Muscle layer of duodenum (tissue), 2 donors: ENCODE measurements around the gene RTN4R.

Source experiments
- H3K27ac ChIP-seq: one replicate; pipeline ENCODE4 v1.7.0; 2013; ENCODE audit warnings: mild to moderate bottlenecking, low read length
- H3K27me3 ChIP-seq: one replicate; pipeline ENCODE4 v1.7.0; 2013; ENCODE audit warnings: low read depth, mild to moderate bottlenecking, control low read depth, low read length
- H3K36me3 ChIP-seq, 2 donors: one replicate each; pipeline ENCODE4 v1.7.0; 2013; ENCODE audit warnings: low read length in 2 of 2, control low read depth in 1 of 2, mild to moderate bottlenecking in 1 of 2; ENCODE audit not compliant: insufficient read depth in 2 of 2, control insufficient read depth in 1 of 2
- H3K4me1 ChIP-seq, 2 donors: one replicate each; pipeline ENCODE4 v1.7.0; 2013; ENCODE audit warnings: low read length in 2 of 2, mild to moderate bottlenecking in 2 of 2, control low read depth in 1 of 2, moderate library complexity in 1 of 2; ENCODE audit not compliant: insufficient read depth in 2 of 2, control insufficient read depth in 1 of 2
- H3K4me3 ChIP-seq, 2 donors: one replicate each; pipeline ENCODE4 v1.7.0; 2013; ENCODE audit warnings: low read length in 2 of 2, low read depth in 1 of 2, mild to moderate bottlenecking in 1 of 2
- H3K9me3 ChIP-seq, 2 donors: one replicate each; pipeline ENCODE4 v1.7.0; 2013; ENCODE audit warnings: low read length in 2 of 2, control low read depth in 1 of 2, mild to moderate bottlenecking in 1 of 2; ENCODE audit not compliant: control insufficient read depth in 1 of 2
- donor health status: healthy.

The RTN4R gene

DNA sequence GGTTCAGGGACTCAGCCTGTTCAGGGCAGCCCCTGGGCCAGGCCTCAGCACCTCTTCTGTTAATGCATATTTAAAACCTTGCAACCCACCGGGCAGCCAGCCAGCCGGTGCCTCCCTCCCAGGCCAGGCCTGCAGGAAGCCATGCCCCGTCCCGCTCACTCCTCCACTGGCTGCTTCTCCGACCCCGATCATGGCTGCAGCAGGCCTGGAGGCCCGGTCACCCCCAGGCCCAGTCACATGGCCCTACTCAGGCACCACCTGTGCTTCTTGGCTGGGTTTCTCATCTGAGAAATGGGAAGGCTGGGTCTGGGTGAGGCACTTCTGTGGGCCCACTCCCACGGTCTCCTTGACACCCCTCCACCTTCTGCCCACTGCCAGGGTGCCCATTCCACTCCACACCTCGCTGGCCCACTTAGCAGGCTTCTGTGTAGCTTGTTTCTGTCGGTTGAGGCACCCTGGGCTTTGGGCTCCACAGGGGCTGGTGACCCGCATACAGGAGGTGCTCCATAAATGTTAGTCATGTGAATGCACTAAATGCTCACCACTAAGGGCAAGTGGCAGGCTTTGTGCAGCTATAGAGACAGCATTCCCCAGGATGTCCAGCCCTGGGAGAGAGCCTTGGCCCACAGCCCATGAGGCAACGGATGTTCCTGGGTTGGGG lies 11.4 kb downstream of the RTN4R start:
- Histone ChIP-seq H3K9me3 (no peaks in the 10 kb centered on the region), H3K27ac (no peak overlapping the region), H3K36me3 (no peaks in the 10 kb centered on the region), H3K27me3 (no peaks in the 10 kb centered on the region), H3K4me1 (no peaks in the 10 kb centered on the region), H3K4me3 (no peak overlapping the region)

DNA sequence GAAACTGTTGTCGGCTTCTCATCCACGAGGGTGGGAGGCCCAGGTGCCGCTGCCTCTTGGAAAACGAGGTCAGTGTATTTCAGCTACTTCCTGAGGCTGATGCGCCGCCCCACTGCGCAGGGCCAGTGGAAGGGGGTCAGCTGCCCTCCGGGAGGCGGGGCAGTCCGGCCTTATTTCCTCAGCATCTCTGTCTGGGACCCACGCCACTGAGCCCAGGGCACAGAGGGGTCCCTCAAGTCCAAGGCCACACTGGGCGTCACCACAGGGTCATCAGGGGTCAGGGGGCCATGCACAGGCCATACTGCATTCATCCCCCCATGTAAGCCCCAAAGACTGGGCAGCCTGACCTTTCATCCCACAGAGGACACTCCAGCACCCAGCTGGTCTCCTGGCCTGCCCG lies 12.1 kb downstream of the RTN4R start:
- Histone ChIP-seq H3K27me3 (no peaks in the 10 kb centered on the region), H3K4me1 (no peaks in the 10 kb centered on the region), H3K36me3 (no peaks in the 10 kb centered on the region), H3K4me3 (no peak overlapping the region), H3K9me3 (no peaks in the 10 kb centered on the region), H3K27ac (no peak overlapping the region)

DNA sequence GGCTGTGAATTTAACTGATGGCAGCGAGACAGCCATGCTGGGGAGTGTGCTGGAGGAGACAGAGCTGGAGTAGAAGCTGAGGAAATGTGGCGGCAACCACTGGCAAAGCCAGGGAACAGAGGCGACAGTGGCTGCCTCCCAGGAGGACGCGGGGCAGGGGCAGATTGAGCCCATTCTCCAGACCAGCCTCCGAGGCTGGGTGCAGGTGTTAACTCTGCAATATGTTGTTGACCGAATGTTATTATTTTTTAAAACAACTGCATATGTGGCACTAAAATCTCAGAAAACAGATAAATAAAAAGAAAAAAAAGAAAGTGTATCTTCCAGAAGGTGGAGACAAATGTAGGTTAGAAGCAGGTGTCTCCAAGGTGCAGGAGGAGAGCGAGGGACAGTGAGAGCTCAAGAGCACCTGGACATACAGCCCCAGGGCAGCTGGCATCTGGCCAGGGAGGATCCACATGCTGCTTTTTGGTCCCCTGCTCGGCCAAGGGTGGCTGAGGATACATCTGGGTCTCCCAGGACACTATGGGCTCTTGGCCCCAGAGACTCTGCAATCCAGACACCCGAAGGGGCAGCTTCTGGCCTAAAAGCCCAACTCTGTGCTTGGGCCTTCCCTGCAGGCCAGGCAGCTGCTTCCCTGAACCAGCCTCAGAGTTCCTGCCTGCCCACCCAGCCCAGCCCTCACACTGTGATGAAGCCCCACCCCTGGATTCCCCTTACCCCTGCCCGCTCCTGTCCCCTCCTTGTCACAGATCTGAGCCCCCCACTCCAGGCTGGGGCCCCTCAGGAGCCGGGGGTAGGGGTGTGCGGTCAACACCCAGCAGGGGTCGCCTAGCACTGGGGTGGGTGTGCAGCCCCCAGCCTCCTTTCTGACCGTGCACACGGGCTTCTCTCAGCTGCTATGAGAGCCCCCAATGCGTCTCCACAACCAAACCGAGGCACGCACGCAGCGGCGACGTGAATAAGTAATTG lies 12.9 kb downstream of the RTN4R start:
- no peaks in the 10 kb centered on the region for H3K9me3 ChIP-seq
- H3K4me3 ChIP-seq: no peak overlapping the region
- H3K4me1 ChIP-seq: no peaks in the 10 kb centered on the region
- no peaks in the 10 kb centered on the region for H3K36me3 ChIP-seq
- no peaks in the 10 kb centered on the region for H3K27me3 ChIP-seq
- H3K27ac ChIP-seq: no peak overlapping the region

DNA sequence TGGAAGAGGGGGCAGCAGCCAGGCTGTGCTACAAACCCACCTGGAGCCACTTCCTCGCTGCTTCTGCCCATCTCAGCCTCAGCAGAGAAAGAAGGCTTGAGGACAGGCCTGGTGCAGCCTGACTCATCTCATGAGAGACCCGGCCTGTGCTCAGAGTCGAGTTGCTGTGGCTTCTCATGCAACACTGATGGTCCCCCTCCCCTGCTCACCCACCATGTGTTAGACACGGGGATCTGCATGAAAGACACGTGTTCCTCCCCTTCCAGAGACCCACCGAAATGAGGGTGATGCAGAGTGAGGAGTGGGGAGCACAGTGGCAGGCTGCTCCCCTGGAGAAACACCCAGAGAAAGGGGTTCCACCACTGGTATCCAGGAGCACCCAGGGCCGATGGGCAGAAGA lies 15.0 kb downstream of the RTN4R start:
- Histone ChIP-seq H3K36me3 (no peaks in the 10 kb centered on the region), H3K4me1 (peaks cover 0 to 13% of the 10 kb centered on the region in 2 donors), H3K9me3 (no peaks in the 10 kb centered on the region), H3K27ac (no peak overlapping the region), H3K4me3 (no peak overlapping the region), H3K27me3 (no peaks in the 10 kb centered on the region)

DNA sequence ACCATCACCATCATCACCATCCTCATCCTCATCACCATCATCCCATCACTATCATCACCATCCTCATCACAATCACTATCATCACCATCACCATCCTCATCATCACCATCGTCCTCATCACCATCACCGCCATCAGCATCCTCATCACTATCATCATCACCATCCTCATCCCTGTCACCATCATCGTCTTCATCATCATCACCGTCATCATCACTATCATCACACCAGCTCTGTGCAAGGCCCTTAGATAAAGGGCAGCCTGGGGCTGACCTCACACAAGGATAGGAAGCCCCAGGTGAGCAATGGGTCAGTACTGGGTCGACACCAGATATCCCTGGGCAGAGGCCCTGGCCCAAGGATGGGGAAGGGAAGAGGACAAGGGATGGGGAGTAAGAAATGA lies 16.1 kb downstream of the RTN4R start:
- Histone ChIP-seq H3K4me3 (no peak overlapping the region), H3K27ac (no peak overlapping the region), H3K36me3 (no peaks in the 10 kb centered on the region), H3K27me3 (no peaks in the 10 kb centered on the region), H3K9me3 (no peaks in the 10 kb centered on the region), H3K4me1 (peaks cover 0 to 13% of the 10 kb centered on the region in 2 donors)

DNA sequence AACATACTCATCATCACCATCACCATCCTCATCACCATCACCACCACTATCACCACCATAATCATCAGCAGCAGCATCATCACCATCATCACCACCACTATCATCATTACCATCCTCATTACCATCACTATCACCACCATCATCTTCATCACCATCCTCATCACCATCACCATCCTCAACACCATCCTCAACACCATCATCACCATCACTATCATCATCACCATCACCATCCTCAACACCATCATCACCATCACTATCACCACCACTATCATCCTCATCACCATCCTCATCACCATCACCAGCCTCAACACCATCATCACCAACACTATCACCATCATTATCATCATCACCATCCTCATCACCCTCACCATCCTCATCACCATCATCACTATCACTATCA lies 16.6 kb downstream of the RTN4R start:
- H3K4me3 ChIP-seq: no peak overlapping the region
- H3K4me1 ChIP-seq: peaks cover 0 to 13% of the 10 kb centered on the region in 2 donors
- H3K27ac ChIP-seq: no peak overlapping the region
- H3K36me3 ChIP-seq: no peaks in the 10 kb centered on the region
- no peaks in the 10 kb centered on the region for H3K9me3 ChIP-seq
- no peaks in the 10 kb centered on the region for H3K27me3 ChIP-seq

DNA sequence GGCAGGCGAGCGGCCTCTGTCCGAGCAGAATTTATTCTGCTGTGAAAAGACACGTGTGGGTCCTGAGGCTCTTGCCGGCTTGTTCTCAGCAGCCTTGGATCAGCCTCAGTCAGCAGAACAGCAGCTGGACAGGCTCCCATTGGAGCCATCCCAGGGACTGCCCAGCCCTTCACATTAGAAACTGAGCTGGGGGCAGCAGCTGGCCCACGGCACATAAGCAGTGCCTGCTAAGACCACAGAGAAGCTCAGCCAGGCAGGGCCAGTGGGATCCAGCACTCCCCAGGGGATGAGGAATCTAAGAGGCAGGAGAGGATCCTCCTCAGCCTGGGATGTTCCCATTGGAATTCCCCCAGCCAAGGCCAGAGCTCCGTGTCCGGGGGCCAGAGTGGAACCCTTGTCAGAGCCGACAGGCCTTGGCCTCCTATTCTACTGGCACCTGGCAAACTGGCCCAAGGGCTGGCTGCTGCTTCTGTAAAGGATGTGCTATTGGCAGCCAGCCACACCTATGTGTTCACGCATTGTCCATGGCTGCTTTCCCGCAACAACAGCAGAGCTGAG lies 18.2 kb downstream of the RTN4R start:
- Histone ChIP-seq H3K36me3 (no peaks in the 10 kb centered on the region), H3K27ac (no peak overlapping the region), H3K4me1 (peaks cover 0 to 13% of the 10 kb centered on the region in 2 donors), H3K9me3 (no peaks in the 10 kb centered on the region), H3K4me3 (no peak overlapping the region), H3K27me3 (no peaks in the 10 kb centered on the region)

DNA sequence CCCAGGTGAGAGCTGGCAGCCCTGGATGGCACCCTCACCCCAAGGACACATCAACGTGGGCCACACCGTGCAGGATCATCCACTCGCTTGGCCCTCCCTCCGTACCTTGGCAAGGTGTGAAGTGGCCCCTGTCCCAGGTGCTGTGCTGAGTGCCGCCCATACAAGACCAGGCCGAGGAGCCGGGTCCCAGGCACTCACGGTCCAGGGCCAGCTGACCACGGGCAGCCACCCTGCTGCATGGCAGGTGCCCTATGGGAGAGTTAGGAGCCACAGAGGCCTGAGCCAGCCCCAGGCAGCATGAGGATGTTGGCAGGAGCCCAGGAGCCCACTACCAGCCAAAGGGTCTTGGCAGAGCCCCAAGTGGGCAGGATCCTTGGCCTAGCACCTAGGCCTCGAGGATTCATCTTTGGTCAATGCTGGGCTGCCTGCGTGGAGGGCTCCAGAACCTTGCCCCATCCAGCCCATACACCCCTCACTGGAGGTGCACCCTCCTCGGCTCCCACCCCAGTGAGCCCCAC lies 19.6 kb downstream of the RTN4R start:
- no peak overlapping the region for H3K4me3 ChIP-seq
- H3K9me3 ChIP-seq: no peaks in the 10 kb centered on the region
- H3K27ac ChIP-seq: no peak overlapping the region
- H3K36me3 ChIP-seq: no peaks in the 10 kb centered on the region
- peaks cover 0 to 17% of the 10 kb centered on the region in 2 donors for H3K4me1 ChIP-seq
- H3K27me3 ChIP-seq: no peaks in the 10 kb centered on the region

DNA sequence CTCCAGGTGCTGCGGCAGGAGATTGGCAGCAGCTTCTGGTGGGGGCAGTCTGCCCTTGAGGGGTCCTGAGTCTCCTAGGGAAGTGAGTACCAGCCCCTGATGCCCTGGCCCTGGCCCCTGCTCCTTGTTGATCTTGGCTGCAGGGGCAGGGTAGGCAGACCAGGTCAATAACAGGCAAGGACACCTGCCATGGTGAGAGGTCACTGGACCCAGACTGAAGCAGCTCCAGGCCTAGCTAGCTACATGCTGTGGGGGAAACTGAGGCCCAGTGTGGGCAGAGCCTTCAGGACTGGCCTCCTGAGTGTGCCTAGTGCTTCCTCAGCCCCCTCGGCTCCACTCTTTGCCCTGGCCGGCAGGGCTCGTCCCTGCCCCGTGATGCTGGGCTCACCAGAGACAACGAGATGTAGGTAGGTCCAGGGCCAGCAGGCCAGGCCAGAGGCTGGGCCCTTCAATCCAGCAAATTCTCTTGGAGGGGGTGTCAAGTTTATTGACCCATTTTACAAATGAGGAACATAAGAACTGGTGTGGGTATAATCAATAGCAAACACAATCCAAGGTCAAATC lies 20.4 kb downstream of the RTN4R start:
- peaks cover 0 to 26% of the 10 kb centered on the region in 2 donors for H3K4me1 ChIP-seq

DNA sequence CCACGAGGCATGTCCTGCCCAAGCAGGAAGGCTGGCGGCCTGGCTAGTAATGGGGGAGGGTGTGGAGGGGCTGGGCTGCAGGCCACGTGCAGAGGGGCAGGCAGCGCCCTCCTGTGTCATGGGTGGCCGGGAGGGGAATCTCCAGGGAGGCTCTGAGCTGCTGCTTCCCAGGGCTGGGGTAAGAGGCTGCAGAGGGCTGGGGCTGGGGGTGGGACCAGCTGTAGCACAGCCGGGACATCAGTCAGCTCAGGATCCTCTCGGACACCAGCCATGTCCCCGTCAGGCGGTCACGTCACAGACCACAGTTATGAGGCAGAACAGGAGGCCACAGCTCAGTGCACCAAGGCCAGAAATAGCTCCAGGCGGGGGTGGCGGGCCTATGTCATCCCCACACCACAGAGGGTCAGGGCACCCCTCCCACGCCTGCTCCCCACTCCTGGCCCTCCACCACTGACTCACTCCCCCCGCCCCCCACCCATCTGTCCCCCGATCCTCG lies 21.1 kb downstream of the RTN4R start:
- Histone ChIP-seq H3K4me3 (no peak overlapping the region), H3K4me1 (peaks cover 0 to 26% of the 10 kb centered on the region in 2 donors)

More for the DNA sequence above, 20.4 kb downstream of the RTN4R start:
- no peak overlapping the region for H3K4me3 ChIP-seq
- H3K27me3 ChIP-seq: no peaks in the 10 kb centered on the region
- H3K9me3 ChIP-seq: no peaks in the 10 kb centered on the region
- H3K27ac ChIP-seq: no peak overlapping the region
- H3K36me3 ChIP-seq: no peaks in the 10 kb centered on the region

More for the DNA sequence above, 21.1 kb downstream of the RTN4R start:
- no peak overlapping the region for H3K27ac ChIP-seq
- H3K27me3 ChIP-seq: no peaks in the 10 kb centered on the region
- no peaks in the 10 kb centered on the region for H3K36me3 ChIP-seq
- H3K9me3 ChIP-seq: no peaks in the 10 kb centered on the region
